ENCODE measurements around the gene UPF3A. TPM values are rescaled to one million over a fixed set of nuclear protein-coding genes. Genes with fewer than 3 reads are reported as not detected.
A peak's percentile ranks its signal among the peaks of the same experiment; 100 is the strongest.

UPF3A gene
- total and polyA plus RNA-seq, 2 experiments from 2014 or later = 45.0 to 174 TPM

DNA sequence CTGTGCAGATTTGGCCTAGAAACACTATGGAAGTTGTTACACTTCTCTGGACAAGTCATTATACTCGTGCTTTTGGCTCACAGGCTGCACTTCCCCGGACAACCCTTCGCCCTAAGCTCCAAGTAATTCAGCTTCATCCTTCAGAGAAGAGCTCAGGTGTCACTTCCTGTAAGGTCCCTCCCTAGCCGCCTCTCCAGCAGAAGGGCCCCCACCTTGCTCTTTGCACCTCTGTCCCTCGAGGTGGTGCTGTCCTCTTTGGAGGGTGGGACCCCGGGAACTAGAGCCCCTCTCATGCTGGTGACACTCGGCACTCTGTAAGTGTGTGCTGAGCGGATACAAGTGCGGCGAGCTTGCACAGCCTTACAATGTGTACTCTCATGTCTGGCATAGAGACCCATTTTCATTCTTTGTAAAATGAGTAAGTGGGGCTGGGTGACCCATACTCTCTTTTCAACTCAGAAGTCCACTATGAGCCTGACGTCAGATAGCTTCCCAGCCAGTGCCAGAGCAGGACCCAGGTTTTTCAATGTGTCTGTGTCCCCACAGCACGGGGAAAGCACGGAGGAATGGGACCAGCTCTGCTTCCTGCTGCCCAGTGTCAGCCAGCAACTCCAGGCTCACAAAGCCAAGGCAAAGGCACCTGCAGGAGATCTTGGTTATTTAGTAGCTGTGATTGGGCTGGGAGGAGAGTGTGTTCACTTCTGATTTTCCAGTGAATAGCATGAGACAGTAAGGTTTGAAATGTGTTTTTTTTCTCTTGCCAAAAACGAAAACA, 59.8 kb downstream of the UPF3A start:
- peak; percentile 62 for ATAC-seq
- no peaks in the 10 kb centered on the region for H3K36me3 ChIP-seq (ENCODE audit: insufficient read depth)

More for the DNA sequence above, 59.8 kb downstream of the UPF3A start:
- H3K27me3 ChIP-seq (ENCODE audit: insufficient read depth) = no peaks in the 10 kb centered on the region
- no peaks in the 10 kb centered on the region for H4K20me1 ChIP-seq (replicated peaks; ENCODE audit: insufficient read depth)
- H3K27ac ChIP-seq (ENCODE audit: low read depth) = no peak overlapping the region
- Mint-ChIP-seq H3K9me3 (peaks cover 17% of the 10 kb centered on the region), H3K4me3 (no peak overlapping the region), H3K27me3 (ENCODE audit: insufficient read depth, low read depth, poor library complexity) (peaks cover 4% of the 10 kb centered on the region), H3K4me1 (peaks cover 12% of the 10 kb centered on the region; the same call in 2 of the 3 replicates), H3K36me3 (ENCODE audit: low read depth) (no peaks in the 10 kb centered on the region), H3K27ac (no peak overlapping the region)
- no peak overlapping the region for H3K4me3 ChIP-seq
- TF ChIP-seq, protein P1, sequence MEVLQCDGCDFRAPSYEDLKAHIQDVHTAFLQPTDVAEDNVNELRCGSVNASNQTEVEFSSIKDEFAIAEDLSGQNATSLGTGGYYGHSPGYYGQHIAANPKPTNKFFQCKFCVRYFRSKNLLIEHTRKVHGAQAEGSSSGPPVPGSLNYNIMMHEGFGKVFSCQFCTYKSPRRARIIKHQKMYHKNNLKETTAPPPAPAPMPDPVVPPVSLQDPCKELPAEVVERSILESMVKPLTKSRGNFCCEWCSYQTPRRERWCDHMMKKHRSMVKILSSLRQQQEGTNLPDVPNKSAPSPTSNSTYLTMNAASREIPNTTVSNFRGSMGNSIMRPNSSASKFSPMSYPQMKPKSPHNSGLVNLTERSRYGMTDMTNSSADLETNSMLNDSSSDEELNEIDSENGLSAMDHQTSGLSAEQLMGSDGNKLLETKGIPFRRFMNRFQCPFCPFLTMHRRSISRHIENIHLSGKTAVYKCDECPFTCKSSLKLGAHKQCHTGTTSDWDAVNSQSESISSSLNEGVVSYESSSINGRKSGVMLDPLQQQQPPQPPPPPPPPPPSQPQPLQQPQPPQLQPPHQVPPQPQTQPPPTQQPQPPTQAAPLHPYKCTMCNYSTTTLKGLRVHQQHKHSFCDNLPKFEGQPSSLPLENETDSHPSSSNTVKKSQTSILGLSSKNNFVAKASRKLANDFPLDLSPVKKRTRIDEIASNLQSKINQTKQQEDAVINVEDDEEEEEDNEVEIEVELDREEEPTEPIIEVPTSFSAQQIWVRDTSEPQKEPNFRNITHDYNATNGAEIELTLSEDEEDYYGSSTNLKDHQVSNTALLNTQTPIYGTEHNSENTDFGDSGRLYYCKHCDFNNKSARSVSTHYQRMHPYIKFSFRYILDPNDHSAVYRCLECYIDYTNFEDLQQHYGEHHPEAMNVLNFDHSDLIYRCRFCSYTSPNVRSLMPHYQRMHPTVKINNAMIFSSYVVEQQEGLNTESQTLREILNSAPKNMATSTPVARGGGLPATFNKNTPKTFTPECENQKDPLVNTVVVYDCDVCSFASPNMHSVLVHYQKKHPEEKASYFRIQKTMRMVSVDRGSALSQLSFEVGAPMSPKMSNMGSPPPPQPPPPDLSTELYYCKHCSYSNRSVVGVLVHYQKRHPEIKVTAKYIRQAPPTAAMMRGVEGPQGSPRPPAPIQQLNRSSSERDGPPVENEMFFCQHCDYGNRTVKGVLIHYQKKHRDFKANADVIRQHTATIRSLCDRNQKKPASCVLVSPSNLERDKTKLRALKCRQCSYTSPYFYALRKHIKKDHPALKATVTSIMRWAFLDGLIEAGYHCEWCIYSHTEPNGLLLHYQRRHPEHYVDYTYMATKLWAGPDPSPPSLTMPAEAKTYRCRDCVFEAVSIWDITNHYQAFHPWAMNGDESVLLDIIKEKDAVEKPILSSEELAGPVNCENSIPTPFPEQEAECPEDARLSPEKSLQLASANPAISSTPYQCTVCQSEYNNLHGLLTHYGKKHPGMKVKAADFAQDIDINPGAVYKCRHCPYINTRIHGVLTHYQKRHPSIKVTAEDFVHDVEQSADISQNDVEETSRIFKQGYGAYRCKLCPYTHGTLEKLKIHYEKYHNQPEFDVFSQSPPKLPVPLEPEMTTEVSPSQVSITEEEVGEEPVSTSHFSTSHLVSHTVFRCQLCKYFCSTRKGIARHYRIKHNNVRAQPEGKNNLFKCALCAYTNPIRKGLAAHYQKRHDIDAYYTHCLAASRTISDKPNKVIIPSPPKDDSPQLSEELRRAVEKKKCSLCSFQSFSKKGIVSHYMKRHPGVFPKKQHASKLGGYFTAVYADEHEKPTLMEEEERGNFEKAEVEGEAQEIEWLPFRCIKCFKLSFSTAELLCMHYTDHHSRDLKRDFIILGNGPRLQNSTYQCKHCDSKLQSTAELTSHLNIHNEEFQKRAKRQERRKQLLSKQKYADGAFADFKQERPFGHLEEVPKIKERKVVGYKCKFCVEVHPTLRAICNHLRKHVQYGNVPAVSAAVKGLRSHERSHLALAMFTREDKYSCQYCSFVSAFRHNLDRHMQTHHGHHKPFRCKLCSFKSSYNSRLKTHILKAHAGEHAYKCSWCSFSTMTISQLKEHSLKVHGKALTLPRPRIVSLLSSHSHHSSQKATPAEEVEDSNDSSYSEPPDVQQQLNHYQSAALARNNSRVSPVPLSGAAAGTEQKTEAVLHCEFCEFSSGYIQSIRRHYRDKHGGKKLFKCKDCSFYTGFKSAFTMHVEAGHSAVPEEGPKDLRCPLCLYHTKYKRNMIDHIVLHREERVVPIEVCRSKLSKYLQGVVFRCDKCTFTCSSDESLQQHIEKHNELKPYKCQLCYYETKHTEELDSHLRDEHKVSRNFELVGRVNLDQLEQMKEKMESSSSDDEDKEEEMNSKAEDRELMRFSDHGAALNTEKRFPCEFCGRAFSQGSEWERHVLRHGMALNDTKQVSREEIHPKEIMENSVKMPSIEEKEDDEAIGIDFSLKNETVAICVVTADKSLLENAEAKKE (CRISPR knock-in tag; IDR thresholded peaks at IDR 0.05) = no peak
- TF ChIP-seq ZNF114 (CRISPR knock-in tag; IDR thresholded peaks at IDR 0.05) (no peak), ZNF331 (CRISPR knock-in tag; IDR thresholded peaks at IDR 0.05; ENCODE audit: low read depth) (no peak), CREB1 (CRISPR knock-in tag; IDR thresholded peaks at IDR 0.05; ENCODE audit: low read depth) (no peak), CTCF (conservative IDR thresholded peaks at IDR 0.05; ENCODE audit: low read depth in 2 of 2) (peak in 1 of 2 experiments; percentile 26; a peak in 2 of 4 replicates), STAT1 (IDR thresholded peaks at IDR 0.05; ENCODE audit: unreplicated experiment) (no peak), EZH2 (IDR thresholded peaks at IDR 0.05; ENCODE audit: low read depth, unreplicated experiment) (no peak)
- TF ChIP-seq, protein P2, sequence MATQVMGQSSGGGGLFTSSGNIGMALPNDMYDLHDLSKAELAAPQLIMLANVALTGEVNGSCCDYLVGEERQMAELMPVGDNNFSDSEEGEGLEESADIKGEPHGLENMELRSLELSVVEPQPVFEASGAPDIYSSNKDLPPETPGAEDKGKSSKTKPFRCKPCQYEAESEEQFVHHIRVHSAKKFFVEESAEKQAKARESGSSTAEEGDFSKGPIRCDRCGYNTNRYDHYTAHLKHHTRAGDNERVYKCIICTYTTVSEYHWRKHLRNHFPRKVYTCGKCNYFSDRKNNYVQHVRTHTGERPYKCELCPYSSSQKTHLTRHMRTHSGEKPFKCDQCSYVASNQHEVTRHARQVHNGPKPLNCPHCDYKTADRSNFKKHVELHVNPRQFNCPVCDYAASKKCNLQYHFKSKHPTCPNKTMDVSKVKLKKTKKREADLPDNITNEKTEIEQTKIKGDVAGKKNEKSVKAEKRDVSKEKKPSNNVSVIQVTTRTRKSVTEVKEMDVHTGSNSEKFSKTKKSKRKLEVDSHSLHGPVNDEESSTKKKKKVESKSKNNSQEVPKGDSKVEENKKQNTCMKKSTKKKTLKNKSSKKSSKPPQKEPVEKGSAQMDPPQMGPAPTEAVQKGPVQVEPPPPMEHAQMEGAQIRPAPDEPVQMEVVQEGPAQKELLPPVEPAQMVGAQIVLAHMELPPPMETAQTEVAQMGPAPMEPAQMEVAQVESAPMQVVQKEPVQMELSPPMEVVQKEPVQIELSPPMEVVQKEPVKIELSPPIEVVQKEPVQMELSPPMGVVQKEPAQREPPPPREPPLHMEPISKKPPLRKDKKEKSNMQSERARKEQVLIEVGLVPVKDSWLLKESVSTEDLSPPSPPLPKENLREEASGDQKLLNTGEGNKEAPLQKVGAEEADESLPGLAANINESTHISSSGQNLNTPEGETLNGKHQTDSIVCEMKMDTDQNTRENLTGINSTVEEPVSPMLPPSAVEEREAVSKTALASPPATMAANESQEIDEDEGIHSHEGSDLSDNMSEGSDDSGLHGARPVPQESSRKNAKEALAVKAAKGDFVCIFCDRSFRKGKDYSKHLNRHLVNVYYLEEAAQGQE (IDR thresholded peaks at IDR 0.05; ENCODE audit: unreplicated experiment) = no peak
- no peak overlapping the region for H3K4me2 ChIP-seq
- no peaks in the 10 kb centered on the region for H3F3A ChIP-seq (replicated peaks; ENCODE audit: low read depth)
- H3K9me2 ChIP-seq (ENCODE audit: insufficient read depth) = peaks cover 4% of the 10 kb centered on the region; the same call in 1 of the 2 replicates
- DNase-seq (ENCODE audit: low spot score) = peak; percentile 38
- no peaks in the 10 kb centered on the region for H3K79me2 ChIP-seq (replicated peaks; ENCODE audit: insufficient read depth)
- no peak overlapping the region; the same call in 1 of the 2 replicates for H2AFZ ChIP-seq
- H3K4me1 ChIP-seq (ENCODE audit: insufficient read depth) = peaks cover 9% of the 10 kb centered on the region
